ENCODE results near the gene ADAMTS17. TPM values are rescaled to one million over a fixed set of nuclear protein-coding genes. Genes with fewer than 3 reads are reported as not detected.

Gene ADAMTS17
- total RNA-seq, 1 experiment from 2014 or later, result 3.2 TPM

GRCh38 chr15:100291106-100291505, 50.7 kb downstream of the ADAMTS17 start:
- POLR2A ChIA-PET (ENCODE audit: unreplicated experiment), result interaction anchor here (0.6 kb wide), 1 partner anchor 177 kb away, joined by 3 read pairs; no protein-coding TSS in a partner anchor
- peak in 1 of 2 experiments; percentile 75 for DNase-seq

DNA sequence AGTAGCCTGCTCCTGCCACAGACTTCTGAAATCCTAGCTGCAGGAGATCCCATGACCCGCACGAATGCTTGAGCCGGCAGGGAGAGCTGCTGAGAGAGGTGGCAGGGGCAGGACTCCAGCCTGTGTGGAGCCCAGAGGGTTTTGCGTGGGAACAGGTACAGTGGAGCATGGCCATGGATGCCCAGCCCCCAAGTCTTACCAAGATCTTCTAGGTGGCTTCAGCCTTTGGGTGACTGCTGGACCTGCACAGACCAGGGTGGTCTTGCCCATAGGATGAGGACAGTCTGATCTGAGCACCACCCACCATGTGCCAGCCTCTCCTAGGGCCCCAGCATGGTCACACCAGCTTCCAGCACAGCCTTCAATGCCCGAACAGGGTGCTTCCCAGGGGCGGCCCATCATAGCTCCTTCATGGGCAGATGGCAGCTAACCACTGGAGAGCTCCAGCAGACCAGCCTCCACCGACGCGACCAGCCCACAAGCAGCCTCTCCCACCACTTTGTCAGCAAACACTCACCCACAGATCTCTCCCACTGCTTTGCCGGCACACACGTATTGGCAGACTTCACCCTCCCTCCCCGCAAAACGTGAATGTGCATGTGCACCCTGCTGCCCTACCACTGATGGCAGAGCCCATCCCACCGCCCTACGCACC, 56.0 kb downstream of the ADAMTS17 start:
- Histone ChIP-seq H4K20me1 (ENCODE audit: insufficient read depth) (no peaks in the 10 kb centered on the region), H3K9me3 (ENCODE audit: insufficient read depth, low read depth) (no peaks in the 10 kb centered on the region; the same call in 1 of the 2 replicates), H3K4me1 (replicated peaks; ENCODE audit: insufficient read depth) (peaks cover 23% of the 10 kb centered on the region), H3K36me3 (ENCODE audit: low read depth) (no peaks in the 10 kb centered on the region), H2AFZ (no peak overlapping the region), H3F3A (ENCODE audit: insufficient read depth, low read depth) (peaks cover 13% of the 10 kb centered on the region; the same call in 1 of the 2 replicates), H3K9me2 (ENCODE audit: insufficient read depth) (no peaks in the 10 kb centered on the region), H3K79me2 (ENCODE audit: low read depth) (no peaks in the 10 kb centered on the region), H3K4me3 (no peak overlapping the region), H3K27ac (no peak overlapping the region), H3K4me2 (no peak overlapping the region), H3K27me3 (ENCODE audit: insufficient read depth, low read depth) (no peaks in the 10 kb centered on the region)
- CTCF ChIA-PET, result no interaction called here
- BruUV-seq (replicated peaks), result no TSS peak
- no peak for DNase-seq
- TF ChIP-seq, protein P1, sequence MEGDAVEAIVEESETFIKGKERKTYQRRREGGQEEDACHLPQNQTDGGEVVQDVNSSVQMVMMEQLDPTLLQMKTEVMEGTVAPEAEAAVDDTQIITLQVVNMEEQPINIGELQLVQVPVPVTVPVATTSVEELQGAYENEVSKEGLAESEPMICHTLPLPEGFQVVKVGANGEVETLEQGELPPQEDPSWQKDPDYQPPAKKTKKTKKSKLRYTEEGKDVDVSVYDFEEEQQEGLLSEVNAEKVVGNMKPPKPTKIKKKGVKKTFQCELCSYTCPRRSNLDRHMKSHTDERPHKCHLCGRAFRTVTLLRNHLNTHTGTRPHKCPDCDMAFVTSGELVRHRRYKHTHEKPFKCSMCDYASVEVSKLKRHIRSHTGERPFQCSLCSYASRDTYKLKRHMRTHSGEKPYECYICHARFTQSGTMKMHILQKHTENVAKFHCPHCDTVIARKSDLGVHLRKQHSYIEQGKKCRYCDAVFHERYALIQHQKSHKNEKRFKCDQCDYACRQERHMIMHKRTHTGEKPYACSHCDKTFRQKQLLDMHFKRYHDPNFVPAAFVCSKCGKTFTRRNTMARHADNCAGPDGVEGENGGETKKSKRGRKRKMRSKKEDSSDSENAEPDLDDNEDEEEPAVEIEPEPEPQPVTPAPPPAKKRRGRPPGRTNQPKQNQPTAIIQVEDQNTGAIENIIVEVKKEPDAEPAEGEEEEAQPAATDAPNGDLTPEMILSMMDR (conservative IDR thresholded peaks at IDR 0.05), result no peak
- TF ChIP-seq EZH2 (IDR thresholded peaks at IDR 0.05; ENCODE audit: low read depth), result no peak
- POLR2A ChIA-PET (ENCODE audit: unreplicated experiment), result no interaction called here
- intact Hi-C loops (cut with micrococcal nuclease; ENCODE audit: unreplicated experiment), result no loop called here

More at GRCh38 chr15:100291106-100291505, 50.7 kb downstream of the ADAMTS17 start:
- no peak overlapping the region for H3K4me2 ChIP-seq
- H3K4me1 ChIP-seq (replicated peaks; ENCODE audit: insufficient read depth), result no peaks in the 10 kb centered on the region
- no peak overlapping the region for H3K4me3 ChIP-seq
- H3K9me2 ChIP-seq (ENCODE audit: insufficient read depth), result no peaks in the 10 kb centered on the region
- H3K27ac ChIP-seq, result no peak overlapping the region
- no peaks in the 10 kb centered on the region; the same call in 1 of the 2 replicates for H3K9me3 ChIP-seq (ENCODE audit: insufficient read depth, low read depth)
- CTCF ChIA-PET, result no interaction called here
- no TSS peak for BruUV-seq (replicated peaks)
- H3K36me3 ChIP-seq (ENCODE audit: low read depth), result no peaks in the 10 kb centered on the region
- TF ChIP-seq, protein P1 (conservative IDR thresholded peaks at IDR 0.05), result no peak
- TF ChIP-seq EZH2 (IDR thresholded peaks at IDR 0.05; ENCODE audit: low read depth), result no peak
- intact Hi-C loops (cut with micrococcal nuclease; ENCODE audit: unreplicated experiment), result no loop called here
- H4K20me1 ChIP-seq (ENCODE audit: insufficient read depth), result no peaks in the 10 kb centered on the region
- no peak overlapping the region for H2AFZ ChIP-seq
- no peaks in the 10 kb centered on the region for H3F3A ChIP-seq (ENCODE audit: insufficient read depth, low read depth)
- no peaks in the 10 kb centered on the region for H3K27me3 ChIP-seq (ENCODE audit: insufficient read depth, low read depth)
- no peaks in the 10 kb centered on the region for H3K79me2 ChIP-seq (ENCODE audit: low read depth)

GRCh38 chr15:100284701-100285100, 57.1 kb downstream of the ADAMTS17 start:
- intact Hi-C loops (cut with micrococcal nuclease; ENCODE audit: unreplicated experiment), result no loop called here
- Histone ChIP-seq H3K9me2 (ENCODE audit: insufficient read depth) (no peaks in the 10 kb centered on the region), H3K27ac (no peak overlapping the region), H3K4me3 (no peak overlapping the region), H3K9me3 (ENCODE audit: insufficient read depth, low read depth) (no peaks in the 10 kb centered on the region), H2AFZ (no peak overlapping the region), H3K79me2 (ENCODE audit: low read depth) (no peaks in the 10 kb centered on the region), H4K20me1 (ENCODE audit: insufficient read depth) (no peaks in the 10 kb centered on the region), H3K36me3 (ENCODE audit: low read depth) (no peaks in the 10 kb centered on the region), H3K4me2 (no peak overlapping the region), H3F3A (ENCODE audit: insufficient read depth, low read depth) (peaks cover 13% of the 10 kb centered on the region; the same call in 1 of the 2 replicates), H3K27me3 (ENCODE audit: insufficient read depth, low read depth) (no peaks in the 10 kb centered on the region), H3K4me1 (replicated peaks; ENCODE audit: insufficient read depth) (peaks cover 23% of the 10 kb centered on the region)
- ChIA-PET POLR2A (ENCODE audit: unreplicated experiment) (interaction anchor here (0.6 kb wide), 1 partner anchor 434 kb away, joined by 3 read pairs; no protein-coding TSS in a partner anchor), CTCF (no interaction called here)
- BruUV-seq (replicated peaks), result no TSS peak
- TF ChIP-seq, protein P1 (conservative IDR thresholded peaks at IDR 0.05), result no peak
- DNase-seq, result no peak
